GM18517 (cell line): ENCODE measurements around the gene LSP1.

Source experiments
- ATAC-seq: cut with Tn5 transposase; IDR thresholded peaks from one replicate; pipeline ENCODE4 v1.9.1; 2021; ENCODE audit warnings: mild to moderate bottlenecking, moderate library complexity; ENCODE audit not compliant: unreplicated experiment

LSP1 gene

GRCh38 chr11:1824221-1825038 lies 28.5 kb upstream of the LSP1 start:
- ATAC-seq = no peak

GRCh38 chr11:1825039-1825740 lies 27.7 kb upstream of the LSP1 start:
- no peak for ATAC-seq

- ATAC-seq = no peak
Observed at GRCh38 chr11:1825785-1826451, 27.0 kb upstream of the LSP1 start.

GRCh38 chr11:1826552-1827094 lies 26.3 kb upstream of the LSP1 start:
- ATAC-seq = no peak

GRCh38 chr11:1827095-1827813 lies 25.6 kb upstream of the LSP1 start:
- no peak for ATAC-seq

GRCh38 chr11:1827931-1828330 lies 25.0 kb upstream of the LSP1 start:
- no peak for ATAC-seq

- no peak for ATAC-seq
Observed at GRCh38 chr11:1828542-1828941, 24.3 kb upstream of the LSP1 start.

GRCh38 chr11:1829039-1829820 lies 23.7 kb upstream of the LSP1 start:
- no peak for ATAC-seq

GRCh38 chr11:1830004-1830321 lies 22.9 kb upstream of the LSP1 start:
- no peak for ATAC-seq

- no peak for ATAC-seq
Observed at GRCh38 chr11:1830322-1831223, 22.3 kb upstream of the LSP1 start.

GRCh38 chr11:1831338-1832210 lies 21.3 kb upstream of the LSP1 start:
- ATAC-seq = no peak

GRCh38 chr11:1832211-1832919 lies 20.5 kb upstream of the LSP1 start:
- no peak for ATAC-seq

- no peak for ATAC-seq
Observed at GRCh38 chr11:1832920-1833295, 20.0 kb upstream of the LSP1 start.

- no peak for ATAC-seq
Observed at GRCh38 chr11:1834062-1834610, 18.7 kb upstream of the LSP1 start.

- no peak for ATAC-seq
Observed at GRCh38 chr11:1834779-1835670, 17.9 kb upstream of the LSP1 start, which contains the start of gene SYT8. Gene SYT8, plus strand, starts transcription at chr11:1834990. Its CDS starts 116 bp downstream, at chr11:1835106.

GRCh38 chr11:1835671-1836010 lies 17.2 kb upstream of the LSP1 start:
- no peak for ATAC-seq
